Upper lobe of left lung (tissue), 6 donors: ENCODE data around the gene NACC2. TPM values are rescaled to one million over a fixed set of nuclear protein-coding genes. Genes with fewer than 3 reads are reported as not detected.
A peak's percentile ranks its signal among the peaks of the same experiment; 100 is the strongest.

ENCODE experiments used
- ATAC-seq, 2 donors: fragments of 200-7000 bp; cut with Tn5 transposase; one replicate each; pipeline ENCODE4 v1.9.1; 2022; ENCODE audit warnings: mild to moderate bottlenecking in 2 of 2, moderate library complexity in 2 of 2; ENCODE audit not compliant: low FRiP score in 2 of 2
- DNase-seq, 2 donors: peaks; one replicate each; pipeline ENCODE4 v3.0.0-alpha.2; 2019 to 2020
- H3K27ac ChIP-seq, 4 donors: fragments of 200-600 bp; sonication (generic); one replicate each; pipeline ENCODE4 v1.5.1; 2016 to 2019
- H3K27me3 ChIP-seq, 4 donors: fragments of 200-600 bp; sonication (generic); one replicate each; pipeline ENCODE4 v1.5.1; 2017 to 2019
- H3K36me3 ChIP-seq, 4 donors: fragments of 200-600 bp; sonication (generic); one replicate each; pipeline ENCODE4 v1.5.1; 2016 to 2019
- H3K4me1 ChIP-seq, 4 donors: fragments of 200-600 bp; sonication (generic); one replicate each; pipeline ENCODE4 v1.5.1; 2018 to 2019
- H3K4me3 ChIP-seq, 4 donors: fragments of 200-600 bp; sonication (generic); one replicate each; pipeline ENCODE4 v1.5.1; 2017 to 2019; ENCODE audit warnings: mild to moderate bottlenecking in 2 of 4, moderate library complexity in 1 of 4
- H3K9me3 ChIP-seq, 4 donors: fragments of 200-600 bp; sonication (generic); one replicate each; pipeline ENCODE4 v1.5.1; 2018 to 2019
- CTCF ChIP-seq, 6 experiments: fragments of 450-650 bp in 4 of 6; fragments of 200-600 bp in 2 of 6; sonication (generic) in 2 of 6; IDR thresholded peaks; one replicate each; pipeline ENCODE4 v1.5.1; 2016 to 2019; ENCODE audit warnings: antibody characterized with exemption in 6 of 6
- EP300 ChIP-seq, 4 donors: sonication (generic); formaldehyde crosslinking; IDR thresholded peaks; one replicate each; pipeline ENCODE4 v1.5.1; 2017; ENCODE audit warnings: antibody characterized with exemption in 4 of 4, control low read depth in 2 of 4
- POLR2A ChIP-seq, 4 donors: fragments of 450-650 bp; IDR thresholded peaks; one replicate each; pipeline ENCODE4 v1.5.1; 2016 to 2017; ENCODE audit warnings: antibody characterized with exemption in 4 of 4, mild to moderate bottlenecking in 2 of 4
- POLR2AphosphoS5 ChIP-seq, 2 donors: sonication (generic); formaldehyde crosslinking; IDR thresholded peaks; one replicate each; pipeline ENCODE4 v1.5.1; 2017; ENCODE audit warnings: antibody characterized with exemption in 2 of 2
- WGBS, 2 donors: methylation state at CpG; one replicate each; pipeline ENCODE4 v1.1.5; 2017 to 2018; 5-methylcytosine and 5-hydroxymethylcytosine counted together
- total RNA-seq, 6 donors: library from RNA; depleted of rRNA in 4 of 6; stranded (reverse); fragments of >200 nt in 4 of 6; gene quantifications; one replicate each; pipeline versions ENCODE4 v1.1.0 to v1.2.1, GENCODE V29; 2016 to 2021
- donor health status: DM: no; HTN: no; CAD: no; lungs with moderate emphysema.
- donor health status: DM: no; HTN: yes; CAD: no; lungs with severe emphysema.

The NACC2 gene
- total RNA-seq, 6 donors from 2014 or later: 16.8 to 38.4 (median 31.3) TPM

- no peaks in the 10 kb centered on the region for H3K27me3 ChIP-seq
- no peaks in the 10 kb centered on the region for H3K9me3 ChIP-seq
- DNase-seq (peak; percentile 9 to 38), ATAC-seq (peak; percentile 31 to 60)
- H3K36me3 ChIP-seq: peaks cover 0 to 6% (median 3%) of the 10 kb centered on the region in 4 donors
- no peak overlapping the region for H3K4me3 ChIP-seq
- 50 to 52% methylated on average over 16 of the region's 16 CpGs for WGBS, 2 donors
- TF ChIP-seq POLR2AphosphoS5 (IDR thresholded peaks at IDR 0.05): peak; percentile 13 to 44
- TF ChIP-seq POLR2A (IDR thresholded peaks at IDR 0.05): no peak
- peaks cover 7 to 30% (median 18%) of the 10 kb centered on the region in 4 donors for H3K4me1 ChIP-seq
- H3K27ac ChIP-seq: peak overlapping the region in 3 of 4 donors; percentile 24 to 56 (median 24)
Observed at GRCh38 chr9:136023410-136024225, 71.5 kb downstream of the NACC2 start.

DNA sequence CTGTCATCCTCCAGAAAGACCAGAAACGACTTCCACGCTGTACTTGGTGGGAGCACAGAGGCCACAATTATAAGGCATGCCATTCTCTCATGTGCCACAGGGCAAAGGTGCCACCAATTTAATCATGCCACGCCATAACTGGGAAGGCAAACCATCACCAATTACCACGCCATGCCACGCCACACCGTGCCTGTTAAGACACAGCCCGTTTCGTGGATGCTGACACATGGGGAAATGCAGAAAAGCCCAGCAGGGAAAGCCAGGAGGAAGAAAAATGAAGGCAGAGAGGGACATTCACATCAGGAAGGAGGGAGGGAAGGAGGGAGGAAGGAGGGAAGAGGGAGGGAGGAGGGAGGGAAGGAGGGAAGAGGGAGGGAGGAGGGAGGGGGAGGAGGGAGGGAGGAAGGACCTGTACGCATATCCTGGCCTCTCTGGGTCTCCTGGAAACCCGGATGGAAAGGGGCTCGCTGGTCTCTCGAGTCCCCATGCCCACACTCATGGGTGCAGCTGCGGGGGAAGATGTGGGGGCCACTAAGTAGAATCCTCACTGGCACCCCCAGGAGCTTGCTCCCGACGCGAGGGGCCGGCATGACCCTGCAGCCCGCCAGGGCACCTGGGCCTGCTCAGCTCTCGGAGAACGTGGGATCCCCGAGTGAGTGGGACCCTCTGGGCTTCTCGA is 72.2 kb downstream of the NACC2 start:
- H3K4me1 ChIP-seq: peaks cover 9 to 32% (median 14%) of the 10 kb centered on the region in 4 donors
- WGBS, 2 donors: 95% methylated on average over 10 to 18 of the region's 22 CpGs
- H3K36me3 ChIP-seq: peaks cover 0 to 6% (median 3%) of the 10 kb centered on the region in 4 donors
- ATAC-seq: no peak
- DNase-seq: peak; percentile 18 to 60
- no peak for TF ChIP-seq POLR2A (IDR thresholded peaks at IDR 0.05)
- no peak for TF ChIP-seq EP300 (IDR thresholded peaks at IDR 0.05)
- TF ChIP-seq POLR2AphosphoS5 (IDR thresholded peaks at IDR 0.05): no peak
- TF ChIP-seq CTCF (IDR thresholded peaks at IDR 0.05): no peak
- H3K4me3 ChIP-seq: no peak overlapping the region
- H3K27ac ChIP-seq: peak overlapping the region in 2 of 4 donors; percentile 24
- H3K27me3 ChIP-seq: no peaks in the 10 kb centered on the region
- no peaks in the 10 kb centered on the region for H3K9me3 ChIP-seq

DNA sequence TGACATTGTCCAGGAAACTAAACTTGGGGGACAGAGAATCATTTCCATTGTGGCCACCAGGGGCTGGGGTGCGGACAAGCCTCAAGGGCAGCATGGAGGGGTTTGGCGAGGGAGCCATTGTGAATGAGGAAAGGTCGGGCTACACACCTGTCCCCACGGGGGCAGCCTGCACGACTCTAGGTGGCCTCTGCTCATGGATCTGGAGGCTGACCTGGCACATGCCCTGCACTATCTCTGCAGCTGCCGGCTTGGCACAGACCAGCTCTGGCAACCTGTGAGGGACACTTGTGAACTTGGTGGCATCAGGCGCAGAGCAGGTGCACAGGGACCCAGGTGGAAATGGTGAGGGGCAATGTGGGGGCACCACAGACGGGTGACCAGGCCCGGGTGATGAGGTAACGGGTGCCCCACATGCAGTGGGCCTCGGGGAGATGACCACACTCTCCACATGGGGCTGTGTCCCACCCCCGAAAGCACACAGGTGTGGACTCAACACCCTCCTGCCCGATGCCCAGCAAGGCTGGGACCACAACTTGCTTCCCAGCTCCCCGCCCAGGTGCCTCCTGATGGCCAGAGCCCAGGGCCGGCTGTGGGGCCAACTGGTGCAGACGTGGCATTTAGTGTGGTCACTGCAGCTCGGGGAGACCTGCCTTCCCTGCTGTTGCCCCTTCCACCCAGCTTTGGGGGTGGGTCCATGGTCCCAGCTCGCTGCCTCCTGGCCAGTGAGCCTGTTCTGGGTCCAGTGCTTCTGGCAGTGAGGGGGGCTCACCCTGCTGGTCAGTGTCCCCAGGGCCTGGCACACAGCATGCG is 73.0 kb downstream of the NACC2 start:
- Histone ChIP-seq H3K27me3 (no peaks in the 10 kb centered on the region), H3K27ac (no peak overlapping the region), H3K36me3 (peaks cover 0 to 6% (median 3%) of the 10 kb centered on the region in 4 donors), H3K4me3 (no peak overlapping the region), H3K9me3 (no peaks in the 10 kb centered on the region), H3K4me1 (peaks cover 12 to 40% (median 16%) of the 10 kb centered on the region in 4 donors)
- WGBS, 2 donors: 92 to 96% methylated on average over 8 to 16 of the region's 19 CpGs
- ATAC-seq: no peak
- TF ChIP-seq CTCF (IDR thresholded peaks at IDR 0.05) (no peak), EP300 (IDR thresholded peaks at IDR 0.05) (no peak), POLR2A (IDR thresholded peaks at IDR 0.05) (no peak), POLR2AphosphoS5 (IDR thresholded peaks at IDR 0.05) (no peak)
- peak; percentile 18 to 56 for DNase-seq

- Histone ChIP-seq H3K27ac (no peak overlapping the region), H3K9me3 (no peaks in the 10 kb centered on the region), H3K27me3 (no peaks in the 10 kb centered on the region), H3K4me1 (peaks cover 12 to 42% (median 16%) of the 10 kb centered on the region in 4 donors), H3K36me3 (peaks cover 0 to 6% (median 3%) of the 10 kb centered on the region in 4 donors), H3K4me3 (no peak overlapping the region)
- ATAC-seq (no peak), DNase-seq (peak in 1 of 2 donors; percentile 29)
- 89 to 90% methylated on average over 24 to 25 of the region's 25 CpGs for WGBS, 2 donors
- TF ChIP-seq CTCF (IDR thresholded peaks at IDR 0.05) (no peak), EP300 (IDR thresholded peaks at IDR 0.05) (no peak), POLR2AphosphoS5 (IDR thresholded peaks at IDR 0.05) (no peak), POLR2A (IDR thresholded peaks at IDR 0.05) (no peak)
Observed at GRCh38 chr9:136021171-136021871, 73.8 kb downstream of the NACC2 start.
